KMS-11 (cell line): Measurements from ENCODE around the gene MACC1.

ENCODE experiments used
- H2AFZ ChIP-seq: fragments of 200-600 bp; sonication (generic); 2 replicates; pipeline ENCODE4 v1.6.1; 2016; ENCODE audit warnings: antibody characterized with exemption, mixed run types, low read depth
- H3K27ac ChIP-seq: fragments of 200-600 bp; sonication (generic); 2 replicates; pipeline ENCODE4 v1.6.1; 2016; ENCODE audit warnings: mild to moderate bottlenecking, mixed run types
- H3K27me3 ChIP-seq: fragments of 200-600 bp; sonication (generic); 2 replicates; pipeline ENCODE4 v1.6.1; 2017; ENCODE audit warnings: mild to moderate bottlenecking, low read depth, mixed run types, moderate library complexity; ENCODE audit not compliant: insufficient read depth
- H3K36me3 ChIP-seq: fragments of 200-600 bp; sonication (generic); 2 replicates; pipeline ENCODE4 v1.6.1; 2017; ENCODE audit warnings: mild to moderate bottlenecking, mixed run types; ENCODE audit not compliant: insufficient read depth
- H3K4me1 ChIP-seq: fragments of 200-600 bp; sonication (generic); 2 replicates; pipeline ENCODE4 v1.6.1; 2016; ENCODE audit warnings: mild to moderate bottlenecking, low read depth, mixed run types; ENCODE audit not compliant: poor library complexity, severe bottlenecking
- H3K4me2 ChIP-seq: fragments of 200-600 bp; sonication (generic); 2 replicates; pipeline ENCODE4 v1.7.0; 2016; ENCODE audit warnings: mild to moderate bottlenecking, mixed run types
- H3K4me3 ChIP-seq: fragments of 200-600 bp; sonication (generic); IDR thresholded peaks from 2 replicates; pipeline ENCODE4 v1.6.1; 2017; ENCODE audit warnings: low read depth, low read length, mixed read lengths; ENCODE audit not compliant: insufficient read depth
- H3K79me2 ChIP-seq: fragments of 200-600 bp; sonication (generic); 2 replicates; pipeline ENCODE4 v1.6.1; 2016; ENCODE audit warnings: low read depth, mixed run types; ENCODE audit not compliant: insufficient read depth
- H3K9ac ChIP-seq: fragments of 200-600 bp; sonication (generic); 2 replicates; pipeline ENCODE4 v1.6.1; 2016; ENCODE audit warnings: mild to moderate bottlenecking, mixed run types
- H4K20me1 ChIP-seq: fragments of 200-600 bp; sonication (generic); 2 replicates; pipeline ENCODE4 v1.6.1; 2016; ENCODE audit warnings: mild to moderate bottlenecking, mixed run types; ENCODE audit not compliant: insufficient read depth
- TF ChIP-seq, protein P1 (sequence below): fragments of 200-600 bp; sonication (generic); conservative IDR thresholded peaks from 2 replicates; pipeline ENCODE4 v1.6.1; 2017; ENCODE audit warnings: low read depth, mild to moderate bottlenecking, antibody characterized with exemption, low read length, moderate library complexity, mixed read lengths

The MACC1 gene

DNA sequence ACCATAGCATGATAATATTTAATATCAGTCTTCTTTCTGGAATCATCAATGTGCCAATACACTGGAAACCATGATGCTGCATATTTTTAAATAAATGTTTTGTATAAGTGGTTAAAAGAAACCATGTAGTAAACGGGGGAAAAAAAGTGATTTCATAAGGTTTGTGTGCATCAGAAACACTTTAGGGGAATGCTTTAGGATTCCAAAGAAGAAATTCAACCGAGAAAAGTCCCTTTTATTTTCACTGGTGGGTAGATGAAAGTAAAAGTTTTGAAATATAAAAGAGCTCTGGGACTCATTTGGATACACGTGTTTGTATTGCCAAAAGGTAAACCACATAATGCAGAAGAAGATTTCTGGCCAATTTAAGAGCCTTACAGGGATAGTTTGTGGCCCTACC, 11.9 kb upstream of the MACC1 start:
- Histone ChIP-seq H4K20me1 (no peaks in the 10 kb centered on the region), H3K9ac (no peak overlapping the region), H3K27ac (no peak overlapping the region), H2AFZ (no peak overlapping the region), H3K4me2 (no peak overlapping the region), H3K4me1 (peaks cover 32% of the 10 kb centered on the region), H3K27me3 (no peaks in the 10 kb centered on the region), H3K36me3 (no peaks in the 10 kb centered on the region), H3K4me3 (no peak overlapping the region), H3K79me2 (no peaks in the 10 kb centered on the region)
- TF ChIP-seq, protein P1, sequence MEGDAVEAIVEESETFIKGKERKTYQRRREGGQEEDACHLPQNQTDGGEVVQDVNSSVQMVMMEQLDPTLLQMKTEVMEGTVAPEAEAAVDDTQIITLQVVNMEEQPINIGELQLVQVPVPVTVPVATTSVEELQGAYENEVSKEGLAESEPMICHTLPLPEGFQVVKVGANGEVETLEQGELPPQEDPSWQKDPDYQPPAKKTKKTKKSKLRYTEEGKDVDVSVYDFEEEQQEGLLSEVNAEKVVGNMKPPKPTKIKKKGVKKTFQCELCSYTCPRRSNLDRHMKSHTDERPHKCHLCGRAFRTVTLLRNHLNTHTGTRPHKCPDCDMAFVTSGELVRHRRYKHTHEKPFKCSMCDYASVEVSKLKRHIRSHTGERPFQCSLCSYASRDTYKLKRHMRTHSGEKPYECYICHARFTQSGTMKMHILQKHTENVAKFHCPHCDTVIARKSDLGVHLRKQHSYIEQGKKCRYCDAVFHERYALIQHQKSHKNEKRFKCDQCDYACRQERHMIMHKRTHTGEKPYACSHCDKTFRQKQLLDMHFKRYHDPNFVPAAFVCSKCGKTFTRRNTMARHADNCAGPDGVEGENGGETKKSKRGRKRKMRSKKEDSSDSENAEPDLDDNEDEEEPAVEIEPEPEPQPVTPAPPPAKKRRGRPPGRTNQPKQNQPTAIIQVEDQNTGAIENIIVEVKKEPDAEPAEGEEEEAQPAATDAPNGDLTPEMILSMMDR, result no peak

DNA sequence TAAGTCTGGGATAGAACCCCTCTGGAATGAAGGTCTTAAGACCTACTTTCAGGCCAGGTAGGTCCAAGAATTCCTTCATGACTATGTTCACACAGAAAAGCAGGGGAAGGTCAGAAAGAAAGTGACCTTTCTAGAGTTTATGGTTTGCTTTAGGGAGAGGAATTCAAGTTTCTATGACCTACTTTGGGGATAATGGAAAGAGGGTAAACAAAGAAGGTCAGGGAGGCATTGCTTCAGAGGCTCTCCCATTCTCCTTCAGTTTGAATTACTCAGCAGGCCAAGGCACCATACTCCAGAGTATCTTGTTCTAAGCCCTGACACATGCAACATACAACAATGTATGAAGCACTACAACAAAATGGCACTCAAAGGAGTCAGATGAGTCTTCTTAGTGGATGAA, 11.5 kb upstream of the MACC1 start:
- no peak overlapping the region for H3K27ac ChIP-seq
- TF ChIP-seq, protein P1, result no peak
- no peak overlapping the region for H2AFZ ChIP-seq

DNA sequence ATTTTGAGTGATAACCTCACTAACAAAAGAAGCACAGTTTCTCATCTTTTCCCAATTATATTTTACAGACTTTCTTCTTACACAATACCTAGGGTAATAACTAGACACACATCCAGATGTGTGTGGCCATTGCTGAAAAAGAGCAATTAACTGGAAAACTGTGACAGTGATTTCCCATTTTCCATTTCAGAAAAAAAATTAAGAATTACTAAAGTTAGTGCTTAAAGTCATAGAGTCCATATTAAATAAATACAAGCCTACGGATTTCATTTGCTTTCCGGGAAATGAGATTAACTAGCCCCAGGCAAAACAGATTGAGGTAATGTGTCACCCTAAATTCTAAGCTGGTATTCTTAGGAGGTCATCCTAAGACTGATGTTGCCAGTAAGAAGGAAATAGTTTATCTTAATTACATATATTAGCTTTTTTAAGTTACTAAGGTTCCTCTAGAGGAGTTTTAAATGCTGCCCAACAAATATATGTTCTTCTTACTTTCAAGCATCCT, 10.2 kb upstream of the MACC1 start:
- Histone ChIP-seq H3K9ac (no peak overlapping the region), H3K79me2 (no peaks in the 10 kb centered on the region), H3K27ac (no peak overlapping the region), H2AFZ (no peak overlapping the region), H3K36me3 (no peaks in the 10 kb centered on the region), H3K4me2 (no peak overlapping the region), H4K20me1 (no peaks in the 10 kb centered on the region), H3K27me3 (no peaks in the 10 kb centered on the region), H3K4me3 (no peak overlapping the region), H3K4me1 (peaks cover 49% of the 10 kb centered on the region)
- TF ChIP-seq, protein P1, result no peak

More for the DNA sequence above, 11.5 kb upstream of the MACC1 start:
- Histone ChIP-seq H3K4me1 (peaks cover 36% of the 10 kb centered on the region), H3K4me3 (no peak overlapping the region), H3K79me2 (no peaks in the 10 kb centered on the region), H3K9ac (no peak overlapping the region), H4K20me1 (no peaks in the 10 kb centered on the region), H3K4me2 (no peak overlapping the region), H3K36me3 (no peaks in the 10 kb centered on the region), H3K27me3 (no peaks in the 10 kb centered on the region)

- no peak overlapping the region for H3K27ac ChIP-seq
- no peak overlapping the region for H2AFZ ChIP-seq
- peaks cover 54% of the 10 kb centered on the region for H3K4me1 ChIP-seq
- TF ChIP-seq, protein P1, result no peak
- no peaks in the 10 kb centered on the region for H3K79me2 ChIP-seq
- no peaks in the 10 kb centered on the region for H4K20me1 ChIP-seq
- H3K36me3 ChIP-seq, result no peaks in the 10 kb centered on the region
- no peaks in the 10 kb centered on the region for H3K27me3 ChIP-seq
- H3K9ac ChIP-seq, result no peak overlapping the region
- no peak overlapping the region for H3K4me2 ChIP-seq
- H3K4me3 ChIP-seq, result no peak overlapping the region
These were observed 9.7 kb upstream of the MACC1 start for GRCh38 chr7:20226860-20227259.
